Epithelial cell of umbilical artery (primary cell): ENCODE measurements around the gene SLC18B1. TPM values are rescaled to one million over a fixed set of nuclear protein-coding genes. Genes with fewer than 3 reads are reported as not detected.

Experiments
- total RNA-seq: library from RNA; depleted of rRNA; stranded (reverse); fragments of >200 nt; gene quantifications from 2 replicates; pipeline ENCODE4 v1.2.3, GENCODE V29; 2014

Gene SLC18B1
- total RNA-seq, result 10.1 and 15.7 TPM in 2 replicates

GRCh38 chr6:132797951-132798868, at the start of gene SLC18B1:
Gene SLC18B1, minus strand, starts transcription at chr6:132798637. Its CDS starts 181 bp downstream, at chr6:132798456.

Other genes with a start within 250 kb of the SLC18B1 start
- not detected in 2 replicates for gene TAAR8, start 246.0 kb downstream of the SLC18B1 start, total RNA-seq
- gene TAAR6, start 228.3 kb downstream of the SLC18B1 start, total RNA-seq, result not detected in 2 replicates
- not detected in 2 replicates for gene TAAR5, start 208.9 kb downstream of the SLC18B1 start, total RNA-seq
- gene TAAR2, start 174.4 kb downstream of the SLC18B1 start, total RNA-seq, result not detected in 2 replicates
- gene TAAR1, start 139.5 kb downstream of the SLC18B1 start, total RNA-seq, result not detected in 2 replicates
- gene VNN1, start 84.6 kb downstream of the SLC18B1 start, total RNA-seq, result under 0.01 TPM in 1 of 2 replicates, not detected in the other
- gene VNN2, start 40.7 kb downstream of the SLC18B1 start, total RNA-seq, result not detected in 2 replicates
- gene RPS12, start 15.9 kb upstream of the SLC18B1 start, total RNA-seq, result 1,033 and 1,847 TPM in 2 replicates